Measurements from ENCODE around the gene B4GALT2. TPM values are rescaled to one million over a fixed set of nuclear protein-coding genes. Genes with fewer than 3 reads are reported as not detected.
A peak's percentile ranks its signal among the peaks of the same experiment; 100 is the strongest.

The B4GALT2 gene
- total and polyA plus RNA-seq, 9 of the 15 experiments (the other 6 are each of a cell fraction or from before 2014, with no cell fraction given), result 1.3 to 86.8 (median 43.8) TPM

- no peak for TF ChIP-seq ID3 (CRISPR knock-in tag; IDR thresholded peaks at IDR 0.05)
- TF ChIP-seq ID3 (tag; IDR thresholded peaks at IDR 0.05), result no peak
- TF ChIP-seq NFE2 (IDR thresholded peaks at IDR 0.05; ENCODE audit: low read depth), result no peak
- no peak for TF ChIP-seq NR3C1 (CRISPR knock-in tag; IDR thresholded peaks at IDR 0.05)
- 0 out of 4 replicates have a peak, but pooled peaks have one; percentile 1 to 46 for TF ChIP-seq UBTF (IDR thresholded peaks at IDR 0.05; ENCODE audit: borderline replicate concordance in 1 of 2, low read depth in 2 of 2, low read length in 2 of 2)
- no peak for TF ChIP-seq ATF1 (CRISPR knock-in tag; IDR thresholded peaks at IDR 0.05)
- no peak for TF ChIP-seq ATF1 (tag; IDR thresholded peaks at IDR 0.05)
- no peak for TF ChIP-seq ZNF655 (CRISPR knock-in tag; IDR thresholded peaks at IDR 0.05)
- no peak for TF ChIP-seq MXI1 (IDR thresholded peaks at IDR 0.05; ENCODE audit: low read depth, low read length)
- TF ChIP-seq HNRNPL (IDR thresholded peaks at IDR 0.05; ENCODE audit: low read depth, low read length), result no peak
- TF ChIP-seq ZBTB26 (CRISPR knock-in tag; IDR thresholded peaks at IDR 0.05), result no peak
- no peak for TF ChIP-seq ZNF830 (CRISPR knock-in tag; IDR thresholded peaks at IDR 0.05)
- no peak for TF ChIP-seq KDM1A (IDR thresholded peaks at IDR 0.05)
- TF ChIP-seq TAF7 (tag; IDR thresholded peaks at IDR 0.05), result no peak
- no peak for TF ChIP-seq SNRNP70 (optimal IDR thresholded peaks at IDR 0.05; ENCODE audit: low read depth, low read length)
- no peak for TF ChIP-seq POLR3A (IDR thresholded peaks at IDR 0.05; ENCODE audit: borderline replicate concordance, extremely low read depth, insufficient read depth, insufficient read length)
- TF ChIP-seq FOXK2 (conservative IDR thresholded peaks at IDR 0.05 in 1 of 2, IDR thresholded peaks at IDR 0.05 in 1 of 2; ENCODE audit: low read depth in 2 of 2), result no peak
- peak; percentile 21; the same call in 1 of the 2 replicates for TF ChIP-seq CBFA2T3 (IDR thresholded peaks at IDR 0.05)
- TF ChIP-seq PHF20 (IDR thresholded peaks at IDR 0.05; ENCODE audit: partially characterized antibody), result peak; percentile 74
- no peak for TF ChIP-seq MTA3 (IDR thresholded peaks at IDR 0.05; ENCODE audit: borderline replicate concordance)
- TF ChIP-seq MYC (IDR thresholded peaks at IDR 0.05; ENCODE audit: low read depth, low read length), result no peak
- TF ChIP-seq MYC (CRISPR knock-in tag; IDR thresholded peaks at IDR 0.05; ENCODE audit: borderline replicate concordance, low read depth), result 0 out of 2 replicates have a peak, but pooled peaks have one; percentile 41
- TF ChIP-seq PREB (CRISPR knock-in tag; IDR thresholded peaks at IDR 0.05), result no peak
Measured at GRCh38 chr1:43978551-43979260, at the start of gene B4GALT2 (continued).

Measured in K562 (cell line).